PFSK-1 (cell line): ENCODE data around the gene SORL1-AS1.

ENCODE experiments used
- FOXP2 ChIP-seq: optimal IDR thresholded peaks from 2 replicates; pipeline ENCODE3; 2011; ENCODE audit warnings: borderline replicate concordance, control low read depth, inconsistent platforms; ENCODE audit not compliant: insufficient read depth; ENCODE audit errors: extremely low read length, extremely low read depth
- POLR2AphosphoS5 ChIP-seq: IDR thresholded peaks from 2 replicates; pipeline ENCODE4 v1.6.1; 2012; ENCODE audit warnings: low read depth, mild to moderate bottlenecking, control low read depth, low read length, moderate library complexity
- REST ChIP-seq, 2 experiments: IDR thresholded peaks; 2 replicates each; pipeline versions ENCODE4 v1.6.1 to v1.8.0; 2011 to 2012; ENCODE audit warnings: low read depth in 2 of 2, low read length in 2 of 2, control low read depth in 1 of 2, inconsistent platforms in 1 of 2, mild to moderate bottlenecking in 1 of 2, moderate library complexity in 1 of 2; ENCODE audit not compliant: insufficient read depth in 1 of 2
- SIN3A ChIP-seq: IDR thresholded peaks from 2 replicates; pipeline ENCODE4 v1.6.1; 2012; ENCODE audit warnings: mild to moderate bottlenecking, low read length, moderate library complexity, borderline replicate concordance; ENCODE audit not compliant: insufficient read depth
- TAF1 ChIP-seq: IDR thresholded peaks from 2 replicates; pipeline ENCODE4 v1.6.1; 2012; ENCODE audit warnings: low read length, control low read depth, borderline replicate concordance; ENCODE audit not compliant: insufficient read depth

GRCh38 chr11:121412711-121413415 is 39.9 kb downstream of the SORL1-AS1 start:
- TF ChIP-seq POLR2AphosphoS5 = no peak
- no peak for TF ChIP-seq TAF1
- no peak for TF ChIP-seq SIN3A
- TF ChIP-seq REST (IDR thresholded peaks at IDR 0.05; ENCODE audit: insufficient read depth in 1 of 2, low read depth in 2 of 2, low read length in 2 of 2) = no peak
- TF ChIP-seq FOXP2 = no peak
